HepG2 (cell line): ENCODE results near the gene SAXO1. TPM values are rescaled to one million over a fixed set of nuclear protein-coding genes. Genes with fewer than 3 reads are reported as not detected.

Experiments used
- ATAC-seq: fragments of 200-7000 bp; cut with Tn5 transposase; 3 replicates; pipeline ENCODE4 v1.9.1; 2020; ENCODE audit warnings: mild to moderate bottlenecking, moderate library complexity
- BruUV-seq: library from RNA; stranded (reverse); fragments of 400-500 nt; replicated peaks from 2 replicates; lab custom pipeline; 2021; lab: Mats Ljungman, UMichigan
- CTCF ChIA-PET: fragments of 300-600 bp; formaldehyde crosslinking; extraction: SDS; loops from one replicate; lab custom pipeline; 2021; ENCODE audit warnings: low total read pairs, inconsistent platforms, low intra/inter-chr PET ratio; lab: Yijun Ruan, JAX
- POLR2A ChIA-PET: fragments of 350-600 bp; sonication (Branson Sonifier 250); formaldehyde crosslinking; loops from one replicate; lab custom pipeline; 2020; ENCODE audit warnings: antibody characterized with exemption, inconsistent platforms; lab: Yijun Ruan, JAX
- DNase-seq: peaks from one replicate; pipeline ENCODE4 v3.0.0-alpha.2; 2015; ENCODE audit warnings: low spot score
- FAIRE-seq: peaks from 3 replicates; lab custom pipeline; 2011; peaks lifted over from hg19 to GRCh38; lab: Jason Lieb, UNC
- H2AFZ ChIP-seq: one replicate; pipeline ENCODE4 v1.6.1; 2011; ENCODE audit warnings: low read length, inconsistent platforms
- H3K27ac ChIP-seq: fragments of 300-600 bp; 3 replicates; pipeline ENCODE4 v1.8.0; 2011; ENCODE audit warnings: mixed run types, mild to moderate bottlenecking, mixed read lengths, low read length, inconsistent platforms; ENCODE audit not compliant: insufficient read depth; ENCODE audit errors: extremely low read length
- H3K27me3 ChIP-seq, 2 experiments: fragments of 200-600 bp in 1 of 2; 2 replicates in 1 of 2; 3 replicates in 1 of 2; pipeline versions ENCODE4 v1.6.0 to v1.8.0; 2011; ENCODE audit warnings: low read length in 2 of 2, mild to moderate bottlenecking in 2 of 2, moderate library complexity in 2 of 2, inconsistent platforms in 1 of 2; ENCODE audit not compliant: insufficient read depth in 2 of 2, control insufficient read depth in 1 of 2
- H3K36me3 ChIP-seq, 2 experiments: fragments of 200-600 bp in 1 of 2; replicated peaks in 1 of 2; 2 replicates in 1 of 2; 3 replicates in 1 of 2; pipeline versions ENCODE4 v1.5.1 to v1.8.0; 2011; ENCODE audit warnings: low read length in 2 of 2, inconsistent platforms in 1 of 2; ENCODE audit not compliant: insufficient read depth in 2 of 2, control insufficient read depth in 1 of 2
- H3K4me1 ChIP-seq: 2 replicates; pipeline ENCODE4 v1.5.1; 2012; ENCODE audit warnings: low read length, inconsistent platforms; ENCODE audit not compliant: insufficient read depth
- H3K4me2 ChIP-seq: 2 replicates; pipeline ENCODE4 v1.6.0; 2011; ENCODE audit warnings: low read depth, low read length, inconsistent platforms
- H3K4me3 ChIP-seq, 3 experiments: fragments of 200-600 bp in 1 of 3; sonication (generic), shearing (Covaris generic) in 1 of 3; replicated peaks in 1 of 3; 2 replicates each; pipeline ENCODE4 v1.5.1; 2011 to 2016; ENCODE audit warnings: low read length in 3 of 3, inconsistent platforms in 2 of 3, low read depth in 2 of 3, mild to moderate bottlenecking in 2 of 3, control low read depth in 1 of 3, mixed read lengths in 1 of 3; ENCODE audit not compliant: insufficient read depth in 1 of 3
- H3K79me2 ChIP-seq: one replicate; pipeline ENCODE4 v1.6.1; 2011; ENCODE audit warnings: low read length, inconsistent platforms; ENCODE audit not compliant: insufficient read depth
- H3K9ac ChIP-seq: 2 replicates; pipeline ENCODE4 v1.6.0; 2011; ENCODE audit warnings: mild to moderate bottlenecking, low read depth, low read length, inconsistent platforms; ENCODE audit not compliant: insufficient read depth
- H3K9me3 ChIP-seq: 2 replicates; pipeline ENCODE4 v1.5.1; 2012; ENCODE audit warnings: mild to moderate bottlenecking, low read length
- H4K20me1 ChIP-seq: 2 replicates; pipeline ENCODE4 v1.6.0; 2011; ENCODE audit warnings: inconsistent platforms, mild to moderate bottlenecking, low read length, moderate library complexity; ENCODE audit not compliant: insufficient read depth
- POLR2G ChIP-seq: fragments of 200-400 bp; formaldehyde crosslinking; IDR thresholded peaks from 2 replicates; pipeline ENCODE4 v1.6.1; 2018; ENCODE audit warnings: mild to moderate bottlenecking, low read depth, low read length, moderate library complexity
- RFX3 ChIP-seq: IDR thresholded peaks from 2 replicates; pipeline ENCODE4 v1.6.1; 2016; ENCODE audit warnings: missing biosample characterization, missing genetic modification reagents
- WGBS: methylation state at CpG from one replicate; pipeline ENCODE4 v1.1.6; 2017; ENCODE audit warnings: low lambda C conversion rate; 5-methylcytosine and 5-hydroxymethylcytosine counted together
- in situ Hi-C: cut with HindIII; loops from 2 replicates; pipeline ENCODE4 v1.10.0; 2017; ENCODE audit warnings: low pct_unique_long_range_greater_than_20kb; ENCODE audit not compliant: extremely low pct_ligation_motif_present
- intact Hi-C: fragments of 100-400 bp; cut with micrococcal nuclease; formaldehyde crosslinking; loops from one replicate; pipeline ENCODE4 v1.10.0; 2022; ENCODE audit not compliant: unreplicated experiment
- polyA plus RNA-seq, 8 experiments: library from polyadenylated mRNA; depleted of rRNA in 3 of 8; stranded (reverse) in 7 of 8; unstranded in 1 of 8; fragments of >200 nt; fragmentation: Illumina TruSeq in 4 of 8; extraction: Trizol in 4 of 8; gene quantifications; 2 replicates each; pipeline versions ENCODE4 v1.2.1 to v1.2.3, GENCODE V29; 2011 to 2016; ENCODE audit warnings: low read depth in 4 of 8, missing spikeins in 1 of 8, mixed read lengths in 1 of 8; ENCODE audit not compliant: insufficient read depth in 1 of 8
- total RNA-seq, 5 experiments: library from RNA; depleted of rRNA; stranded (reverse); fragments of >200 nt; fragmentation: Illumina TruSeq; extraction: Trizol; gene quantifications; 2 replicates each; pipeline ENCODE4 v1.2.3, GENCODE V29; 2016; ENCODE audit warnings: low read depth in 1 of 5
- TF ChIP-seq, protein P1 (sequence below): sonication (generic); formaldehyde crosslinking; IDR thresholded peaks from 2 replicates; pipeline ENCODE4 v1.5.1; 2020; ENCODE audit warnings: mild to moderate bottlenecking, missing genetic modification reagents, borderline replicate concordance
- TF ChIP-seq, protein P2 (sequence below): sonication (generic); formaldehyde crosslinking; IDR thresholded peaks from 2 replicates; pipeline ENCODE4 v1.4.0; 2020; ENCODE audit warnings: missing genetic modification reagents; ENCODE audit errors: not compliant biosample characterization

SAXO1 gene
- total and polyA plus RNA-seq, 2 of the 13 experiments (the other 11 are each of a cell fraction or from before 2014, with no cell fraction given) = not detected

DNA sequence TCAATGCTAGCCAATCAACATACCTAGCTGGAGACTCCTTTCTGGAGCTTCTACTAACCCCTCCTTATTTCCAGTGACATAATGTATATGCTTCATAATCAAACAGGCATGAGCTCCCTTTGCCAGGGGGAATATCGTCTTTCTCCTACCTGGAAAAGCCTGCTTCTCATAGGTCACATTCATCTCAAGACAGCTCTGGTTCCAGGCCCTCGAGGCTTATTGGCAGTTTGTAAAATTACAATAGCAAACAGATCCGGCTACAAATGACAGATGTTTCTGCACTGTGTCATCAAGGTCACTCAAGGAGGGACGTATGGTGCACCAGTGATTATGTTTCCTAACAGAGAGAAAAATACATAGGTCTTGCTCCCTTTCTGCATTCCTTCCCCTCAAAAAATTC lies 140.0 kb downstream of the SAXO1 start (continued):
- TF ChIP-seq, protein P1, sequence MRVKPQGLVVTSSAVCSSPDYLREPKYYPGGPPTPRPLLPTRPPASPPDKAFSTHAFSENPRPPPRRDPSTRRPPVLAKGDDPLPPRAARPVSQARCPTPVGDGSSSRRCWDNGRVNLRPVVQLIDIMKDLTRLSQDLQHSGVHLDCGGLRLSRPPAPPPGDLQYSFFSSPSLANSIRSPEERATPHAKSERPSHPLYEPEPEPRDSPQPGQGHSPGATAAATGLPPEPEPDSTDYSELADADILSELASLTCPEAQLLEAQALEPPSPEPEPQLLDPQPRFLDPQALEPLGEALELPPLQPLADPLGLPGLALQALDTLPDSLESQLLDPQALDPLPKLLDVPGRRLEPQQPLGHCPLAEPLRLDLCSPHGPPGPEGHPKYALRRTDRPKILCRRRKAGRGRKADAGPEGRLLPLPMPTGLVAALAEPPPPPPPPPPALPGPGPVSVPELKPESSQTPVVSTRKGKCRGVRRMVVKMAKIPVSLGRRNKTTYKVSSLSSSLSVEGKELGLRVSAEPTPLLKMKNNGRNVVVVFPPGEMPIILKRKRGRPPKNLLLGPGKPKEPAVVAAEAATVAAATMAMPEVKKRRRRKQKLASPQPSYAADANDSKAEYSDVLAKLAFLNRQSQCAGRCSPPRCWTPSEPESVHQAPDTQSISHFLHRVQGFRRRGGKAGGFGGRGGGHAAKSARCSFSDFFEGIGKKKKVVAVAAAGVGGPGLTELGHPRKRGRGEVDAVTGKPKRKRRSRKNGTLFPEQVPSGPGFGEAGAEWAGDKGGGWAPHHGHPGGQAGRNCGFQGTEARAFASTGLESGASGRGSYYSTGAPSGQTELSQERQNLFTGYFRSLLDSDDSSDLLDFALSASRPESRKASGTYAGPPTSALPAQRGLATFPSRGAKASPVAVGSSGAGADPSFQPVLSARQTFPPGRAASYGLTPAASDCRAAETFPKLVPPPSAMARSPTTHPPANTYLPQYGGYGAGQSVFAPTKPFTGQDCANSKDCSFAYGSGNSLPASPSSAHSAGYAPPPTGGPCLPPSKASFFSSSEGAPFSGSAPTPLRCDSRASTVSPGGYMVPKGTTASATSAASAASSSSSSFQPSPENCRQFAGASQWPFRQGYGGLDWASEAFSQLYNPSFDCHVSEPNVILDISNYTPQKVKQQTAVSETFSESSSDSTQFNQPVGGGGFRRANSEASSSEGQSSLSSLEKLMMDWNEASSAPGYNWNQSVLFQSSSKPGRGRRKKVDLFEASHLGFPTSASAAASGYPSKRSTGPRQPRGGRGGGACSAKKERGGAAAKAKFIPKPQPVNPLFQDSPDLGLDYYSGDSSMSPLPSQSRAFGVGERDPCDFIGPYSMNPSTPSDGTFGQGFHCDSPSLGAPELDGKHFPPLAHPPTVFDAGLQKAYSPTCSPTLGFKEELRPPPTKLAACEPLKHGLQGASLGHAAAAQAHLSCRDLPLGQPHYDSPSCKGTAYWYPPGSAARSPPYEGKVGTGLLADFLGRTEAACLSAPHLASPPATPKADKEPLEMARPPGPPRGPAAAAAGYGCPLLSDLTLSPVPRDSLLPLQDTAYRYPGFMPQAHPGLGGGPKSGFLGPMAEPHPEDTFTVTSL (CRISPR knock-in tag) = no peak
- TF ChIP-seq, protein P2, sequence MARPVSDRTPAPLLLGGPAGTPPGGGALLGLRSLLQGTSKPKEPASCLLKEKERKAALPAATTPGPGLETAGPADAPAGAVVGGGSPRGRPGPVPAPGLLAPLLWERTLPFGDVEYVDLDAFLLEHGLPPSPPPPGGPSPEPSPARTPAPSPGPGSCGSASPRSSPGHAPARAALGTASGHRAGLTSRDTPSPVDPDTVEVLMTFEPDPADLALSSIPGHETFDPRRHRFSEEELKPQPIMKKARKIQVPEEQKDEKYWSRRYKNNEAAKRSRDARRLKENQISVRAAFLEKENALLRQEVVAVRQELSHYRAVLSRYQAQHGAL (CRISPR knock-in tag) = no peak
- TF ChIP-seq POLR2G = no peak

GRCh38 chr9:18891946-18892670 lies 140.9 kb downstream of the SAXO1 start:
- no peak for TF ChIP-seq RFX3 (CRISPR knock-in tag)
- no TSS peak for BruUV-seq
- no peaks in the 10 kb centered on the region for H3K36me3 ChIP-seq
- no peaks in the 10 kb centered on the region for H3K79me2 ChIP-seq
- H3K9me3 ChIP-seq = peaks cover 18% of the 10 kb centered on the region
- ChIA-PET CTCF (no interaction called here), POLR2A (no interaction called here)
- ATAC-seq (no peak), FAIRE-seq (no peak), DNase-seq (no peak)
- peaks cover 0 to 6% of the 10 kb centered on the region in 2 experiments; a peak in 1 of 5 replicates for H3K27me3 ChIP-seq
- no peak overlapping the region for H2AFZ ChIP-seq
- no peak overlapping the region for H3K4me2 ChIP-seq
- in situ Hi-C loops (no loop called here), intact Hi-C loops (no loop called here)
- no peaks in the 10 kb centered on the region for H4K20me1 ChIP-seq
- H3K27ac ChIP-seq = no peak overlapping the region
- no peaks in the 10 kb centered on the region for H3K4me1 ChIP-seq
- H3K9ac ChIP-seq = no peak overlapping the region
- WGBS = no CpG with 5 or more reads among the region's 5 CpGs
- H3K4me3 ChIP-seq = no peak overlapping the region
